ENCODE results near the gene ZXDC.

ZXDC gene

GRCh38 chr3:126512026-126512425 is 36.3 kb upstream of the ZXDC start:
- DNase-seq (ENCODE audit: low spot score): no peak

- no peak for DNase-seq (ENCODE audit: low spot score)
These were observed 35.6 kb upstream of the ZXDC start for GRCh38 chr3:126511291-126511690.

GRCh38 chr3:126510308-126510910 is 34.7 kb upstream of the ZXDC start:
- DNase-seq (ENCODE audit: low spot score): no peak

GRCh38 chr3:126509597-126510307 is 34.1 kb upstream of the ZXDC start:
- no peak for DNase-seq (ENCODE audit: low spot score)

- no peak for DNase-seq (ENCODE audit: low spot score)
These were observed 32.9 kb upstream of the ZXDC start for GRCh38 chr3:126508564-126508964.

- DNase-seq (ENCODE audit: low spot score): no peak
These were observed 32.2 kb upstream of the ZXDC start for GRCh38 chr3:126507886-126508285.

- no peak for DNase-seq (ENCODE audit: low spot score)
These were observed 28.0 kb upstream of the ZXDC start for GRCh38 chr3:126503701-126504100.

GRCh38 chr3:126502656-126503055 is 27.0 kb upstream of the ZXDC start:
- no peak for DNase-seq (ENCODE audit: low spot score)

- no peak for DNase-seq (ENCODE audit: low spot score)
These were observed 26.0 kb upstream of the ZXDC start for GRCh38 chr3:126501736-126502135.

GRCh38 chr3:126501054-126501453 is 25.4 kb upstream of the ZXDC start:
- no peak for DNase-seq (ENCODE audit: low spot score)

GRCh38 chr3:126500016-126500415 is 24.3 kb upstream of the ZXDC start:
- no peak for DNase-seq (ENCODE audit: low spot score)

GRCh38 chr3:126499401-126499800 is 23.7 kb upstream of the ZXDC start:
- DNase-seq (ENCODE audit: low spot score): no peak

GRCh38 chr3:126498929-126499328 is 23.2 kb upstream of the ZXDC start:
- DNase-seq (ENCODE audit: low spot score): no peak

- DNase-seq (ENCODE audit: low spot score): no peak
These were observed 22.8 kb upstream of the ZXDC start for GRCh38 chr3:126498461-126498860.

- DNase-seq (ENCODE audit: low spot score): no peak
These were observed 22.3 kb upstream of the ZXDC start for GRCh38 chr3:126497956-126498355.

- DNase-seq (ENCODE audit: low spot score): no peak
These were observed 21.5 kb upstream of the ZXDC start for GRCh38 chr3:126496894-126497850.

- no peak for DNase-seq (ENCODE audit: low spot score)
These were observed 20.1 kb upstream of the ZXDC start for GRCh38 chr3:126495786-126496185.

GRCh38 chr3:126494970-126495230 is 19.2 kb upstream of the ZXDC start:
- no peak for DNase-seq (ENCODE audit: low spot score)

GRCh38 chr3:126494204-126494969 is 18.7 kb upstream of the ZXDC start:
- no peak for DNase-seq (ENCODE audit: low spot score)

- DNase-seq (ENCODE audit: low spot score): no peak
These were observed 18.0 kb upstream of the ZXDC start for GRCh38 chr3:126493739-126494138.

GRCh38 chr3:126493051-126493450 is 17.4 kb upstream of the ZXDC start:
- no peak for DNase-seq (ENCODE audit: low spot score)

All from SK-N-DZ (cell line).